Left renal pelvis (tissue), 4 donors: ENCODE measurements around the gene GNGT2. TPM values are rescaled to one million over a fixed set of nuclear protein-coding genes. Genes with fewer than 3 reads are reported as not detected.

Experiments used
- DNase-seq, 4 donors: peaks; one replicate each; pipeline ENCODE4 v3.0.0-alpha.2; 2013; ENCODE audit warnings: low read depth in 4 of 4, low spot score in 3 of 4
- polyA plus RNA-seq, 4 donors: library from polyadenylated mRNA; unstranded; fragments of 120-200 nt; gene quantifications; one replicate each; pipeline ENCODE4 v1.2.1, GENCODE V29; 2013; ENCODE audit not compliant: insufficient read length in 4 of 4

GNGT2 gene
- polyA plus RNA-seq, 4 donors, result 1.5 to 2.0 (median 1.7) TPM

- no peak for DNase-seq
Observed at GRCh38 chr17:49229805-49230600, 19.6 kb upstream of the GNGT2 start.

DNA sequence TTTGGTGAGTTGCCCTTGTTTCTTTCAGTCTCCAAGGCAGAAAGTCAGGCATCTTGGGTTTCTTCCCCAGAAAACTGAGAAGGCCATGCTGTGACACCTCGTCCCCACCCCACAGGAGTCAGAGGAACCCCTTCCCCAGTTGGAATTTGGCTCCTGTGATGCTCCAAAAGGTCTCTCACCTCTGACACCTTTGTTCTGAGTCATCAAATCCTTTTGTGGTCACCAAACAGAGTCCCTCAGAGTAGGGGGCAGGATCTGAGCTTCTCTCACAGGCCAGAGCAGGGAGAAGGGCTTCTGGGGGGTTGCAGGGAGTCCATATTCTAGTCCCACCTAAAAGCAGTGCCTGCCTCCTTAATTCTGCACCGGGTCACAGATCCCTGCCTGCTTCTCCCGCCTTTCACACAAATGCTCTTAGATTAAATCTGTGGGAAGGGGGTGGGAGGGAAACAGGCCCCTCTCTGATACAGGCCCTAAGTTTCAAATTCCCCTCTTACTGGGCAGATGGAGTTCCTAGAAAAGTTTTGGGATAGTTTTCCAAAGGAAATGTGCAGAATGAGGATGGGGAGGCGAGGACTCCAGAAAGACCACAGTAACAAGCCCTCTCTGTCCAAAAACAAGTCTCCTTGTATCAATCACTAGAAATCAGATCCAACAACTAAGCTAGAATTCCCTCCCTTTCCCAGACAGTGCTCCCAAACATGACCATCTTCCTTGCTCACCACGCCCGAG lies 18.9 kb upstream of the GNGT2 start:
- no peak for DNase-seq

- DNase-seq, result no peak
Observed at GRCh38 chr17:49227436-49228261, 17.3 kb upstream of the GNGT2 start.

GRCh38 chr17:49226771-49227435 lies 16.5 kb upstream of the GNGT2 start:
- DNase-seq, result no peak

- no peak for DNase-seq
Observed at GRCh38 chr17:49225554-49226236, 15.3 kb upstream of the GNGT2 start.

GRCh38 chr17:49224997-49225337 lies 14.6 kb upstream of the GNGT2 start:
- DNase-seq, result no peak

- no peak for DNase-seq
Observed at GRCh38 chr17:49224198-49224996, 14.0 kb upstream of the GNGT2 start.

DNA sequence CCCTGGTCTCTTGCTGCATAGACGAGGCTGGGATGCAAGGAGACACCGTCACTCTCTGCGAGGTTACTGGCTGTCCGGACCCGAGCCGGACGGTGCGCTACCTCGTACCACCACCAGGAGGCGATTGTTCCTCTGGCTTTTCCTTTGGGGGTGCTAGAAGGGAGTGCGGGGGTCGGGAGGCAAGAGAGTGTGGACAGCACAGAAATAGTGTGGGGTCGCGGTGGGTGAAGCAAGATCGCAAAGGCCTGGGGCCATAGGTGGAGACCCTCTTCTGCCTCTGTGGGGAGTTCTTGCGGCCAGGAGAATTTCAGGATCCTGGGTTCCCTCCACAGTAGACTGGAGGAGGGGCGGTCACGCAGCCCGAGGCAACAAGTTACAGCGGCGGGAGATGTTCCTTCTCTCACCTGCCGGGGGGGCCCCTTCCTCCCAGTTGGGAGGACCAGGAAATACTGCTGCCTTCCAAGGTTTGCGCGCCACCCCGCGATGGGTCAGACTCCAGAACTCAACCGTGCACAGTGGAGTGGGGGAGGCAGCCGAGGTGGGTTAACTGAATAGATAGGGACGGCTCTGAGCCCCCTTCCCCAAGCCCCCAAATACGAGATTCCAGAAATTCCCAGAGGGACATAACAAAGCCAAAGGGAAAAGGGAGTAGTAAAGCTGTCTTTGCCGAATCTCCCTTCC lies 13.3 kb upstream of the GNGT2 start:
- no peak for DNase-seq

DNA sequence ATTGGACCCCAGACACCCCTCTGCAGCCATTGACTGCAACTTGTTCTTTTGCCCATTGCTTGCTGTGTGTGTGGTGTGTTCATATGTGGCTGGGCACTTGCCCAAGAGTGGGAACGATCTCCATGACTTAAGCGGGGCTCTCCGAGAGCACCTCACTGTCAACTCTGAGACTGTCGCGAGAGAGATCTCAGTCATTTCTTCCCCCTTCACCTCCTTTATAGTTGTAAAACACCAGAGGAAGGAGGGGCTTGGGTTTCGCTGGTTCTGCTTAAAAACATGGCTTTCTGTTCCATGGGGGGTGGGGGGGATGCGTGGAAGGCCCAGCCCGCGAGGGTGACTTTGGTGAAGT lies 12.8 kb upstream of the GNGT2 start:
- DNase-seq, result no peak

- no peak for DNase-seq
Observed at GRCh38 chr17:49219987-49220386, 9.6 kb upstream of the GNGT2 start.

GRCh38 chr17:49218941-49219913 lies 8.9 kb upstream of the GNGT2 start:
- no peak for DNase-seq

- DNase-seq, result no peak
Observed at GRCh38 chr17:49217651-49218413, 7.5 kb upstream of the GNGT2 start.

DNA sequence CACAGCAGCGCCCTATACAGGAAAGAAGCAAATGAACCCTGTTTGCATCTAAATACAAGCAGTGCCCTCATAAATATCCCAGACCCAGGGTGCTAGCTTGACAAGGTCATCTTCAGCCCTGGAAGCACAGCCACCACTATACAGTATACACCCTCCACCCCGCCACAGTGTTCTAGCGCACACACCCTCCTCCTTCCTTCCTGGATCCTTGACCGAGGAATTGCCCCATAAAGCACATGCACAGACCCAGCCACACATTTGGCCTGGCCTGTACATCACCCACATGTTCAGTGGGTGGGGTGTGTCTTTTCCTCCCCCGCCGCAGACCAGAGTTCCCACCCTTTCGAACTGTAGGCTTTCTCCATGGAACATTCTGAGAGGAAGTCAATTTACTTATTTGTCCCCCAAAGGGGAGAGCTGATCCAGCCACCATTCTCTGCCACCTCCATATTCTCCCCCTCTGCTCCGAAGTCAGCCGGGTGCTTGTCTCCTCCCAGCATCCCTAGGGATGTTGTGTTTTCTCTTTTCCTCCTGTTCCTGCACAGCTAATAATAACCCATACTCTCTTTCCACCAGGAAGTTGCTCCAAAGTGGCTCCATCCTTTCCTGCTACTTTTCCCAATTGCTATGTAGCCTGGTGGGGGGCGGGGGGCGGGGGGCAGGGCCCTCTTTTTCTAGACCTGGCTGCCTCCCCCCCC lies 6.7 kb upstream of the GNGT2 start:
- no peak for DNase-seq

GRCh38 chr17:49216482-49216881 lies 6.1 kb upstream of the GNGT2 start:
- no peak for DNase-seq

DNA sequence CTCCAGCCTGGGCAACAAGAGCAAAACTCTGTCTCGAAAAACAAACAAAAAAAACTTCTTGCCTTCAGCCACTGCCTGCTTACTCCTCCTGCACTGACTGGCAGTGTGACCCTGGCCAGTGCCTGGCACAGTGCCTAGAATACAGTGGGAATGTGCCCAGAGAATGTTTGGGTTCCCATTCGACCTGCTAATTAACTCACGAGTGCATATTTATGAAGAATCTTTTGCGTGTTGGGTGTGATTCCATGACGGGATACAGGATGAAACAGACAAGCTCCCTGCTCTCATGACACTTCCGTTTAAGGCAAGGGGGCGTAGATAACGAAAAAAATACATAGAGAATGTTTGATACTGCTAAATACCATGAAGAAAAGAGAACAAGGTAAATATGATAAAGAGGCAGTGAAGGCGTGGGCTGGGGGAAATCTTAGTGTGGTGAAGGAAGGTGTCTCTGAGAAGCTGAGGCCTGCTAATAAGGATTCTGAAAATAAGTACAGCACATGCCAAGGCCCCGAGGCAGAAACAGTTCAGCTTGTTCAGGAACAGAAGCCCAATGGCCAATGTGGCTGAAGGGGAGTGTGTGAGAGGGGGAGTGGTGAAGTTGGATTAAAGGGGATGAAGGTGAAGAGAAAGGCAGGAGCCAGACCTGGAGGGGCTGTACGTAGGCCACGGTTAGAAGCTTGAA lies 4.4 kb upstream of the GNGT2 start:
- DNase-seq, result no peak

- no peak for DNase-seq
Observed at GRCh38 chr17:49213847-49214246, 3.5 kb upstream of the GNGT2 start.
